ENCODE measurements around the gene PHOX2A. TPM values are rescaled to one million over a fixed set of nuclear protein-coding genes. Genes with fewer than 3 reads are reported as not detected.

Gene PHOX2A
- total and polyA plus RNA-seq, 2 donors (not counting 1 experiment from before 2014, with no cell fraction given), result not detected

DNA sequence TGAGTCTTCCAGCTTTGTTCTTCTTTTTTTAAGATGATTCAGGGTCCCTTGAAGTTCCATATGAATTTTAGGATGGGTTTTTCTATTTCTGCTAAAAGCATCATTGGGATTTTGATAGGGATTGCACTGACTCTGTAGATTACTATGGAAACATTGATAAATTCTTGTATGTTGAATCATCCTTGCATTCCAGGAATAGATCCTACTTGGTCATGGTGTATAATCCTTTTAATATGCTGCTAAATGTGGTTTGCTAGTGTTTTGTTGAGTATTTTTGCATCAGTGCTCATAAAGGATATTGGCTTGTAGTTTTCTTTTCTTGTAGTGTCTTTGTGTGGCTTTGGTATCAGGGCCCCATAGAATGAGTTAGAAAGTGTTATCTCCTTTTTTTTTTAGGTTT, 34.9 kb upstream of the PHOX2A start:
- Mint-ChIP-seq H3K4me3 (no peak overlapping the region), H3K9me3 (ENCODE audit: insufficient read depth) (no peaks in the 10 kb centered on the region), H3K27ac (no peak overlapping the region), H3K4me1 (no peaks in the 10 kb centered on the region), H3K27me3 (peaks cover 23% of the 10 kb centered on the region)
- no peaks in the 10 kb centered on the region for H3K4me1 ChIP-seq (ENCODE audit: control insufficient read depth in 2 of 2, insufficient read depth in 2 of 2, low read length in 2 of 2)
- H3K36me3 ChIP-seq (replicated peaks in 1 of 2; ENCODE audit: control extremely low read depth in 1 of 2, control insufficient read depth in 1 of 2, extremely low read depth in 1 of 2, insufficient read depth in 2 of 2, low read length in 1 of 2), result no peaks in the 10 kb centered on the region
- intact Hi-C loops (cut with micrococcal nuclease), result no loop called here
- H3K27ac ChIP-seq (ENCODE audit: low read length in 2 of 2), result no peak overlapping the region
- DNase-seq (no peak), ATAC-seq (ENCODE audit: low read depth) (no peak)
- H4K20me1 ChIP-seq (ENCODE audit: control insufficient read depth, insufficient read depth, low read length, poor library complexity, severe bottlenecking), result no peaks in the 10 kb centered on the region
- no peak overlapping the region for H3K4me2 ChIP-seq (replicated peaks; ENCODE audit: low read depth, low read length, poor library complexity, severe bottlenecking)
- H3K9me3 ChIP-seq (ENCODE audit: control extremely low read depth in 1 of 3, control insufficient read depth in 2 of 3, insufficient read depth in 1 of 3, low read length in 2 of 3), result no peaks in the 10 kb centered on the region
- CTCF ChIA-PET, result interaction anchor here (0.7 kb wide), 1 partner anchor 14 kb away, joined by 3 read pairs; no protein-coding TSS in a partner anchor
- POLR2A ChIA-PET, result no interaction called here
- no peak overlapping the region for H3K9ac ChIP-seq (ENCODE audit: low read length)
- no peak overlapping the region for H2AFZ ChIP-seq (ENCODE audit: insufficient read depth, low read depth, low read length, poor library complexity, severe bottlenecking)
- peaks cover 0 to 6% (median 3%) of the 10 kb centered on the region in 4 experiments for H3K27me3 ChIP-seq (replicated peaks in 1 of 4; ENCODE audit: control extremely low read depth in 1 of 4, control insufficient read depth in 3 of 4, insufficient read depth in 4 of 4, low read length in 3 of 4)
- H3K4me3 ChIP-seq (ENCODE audit: control extremely low read depth in 1 of 5, extremely low read depth in 1 of 5, insufficient read depth in 1 of 5, low read depth in 2 of 5, low read length in 4 of 5), result no peak overlapping the region
- H3K79me2 ChIP-seq (ENCODE audit: control insufficient read depth, insufficient read depth, low read length), result no peaks in the 10 kb centered on the region
- no peak for TF ChIP-seq EZH2 (IDR thresholded peaks at IDR 0.05; ENCODE audit: borderline replicate concordance, insufficient read depth, low read depth, low read length, poor library complexity, severe bottlenecking)
- TF ChIP-seq, protein P1, sequence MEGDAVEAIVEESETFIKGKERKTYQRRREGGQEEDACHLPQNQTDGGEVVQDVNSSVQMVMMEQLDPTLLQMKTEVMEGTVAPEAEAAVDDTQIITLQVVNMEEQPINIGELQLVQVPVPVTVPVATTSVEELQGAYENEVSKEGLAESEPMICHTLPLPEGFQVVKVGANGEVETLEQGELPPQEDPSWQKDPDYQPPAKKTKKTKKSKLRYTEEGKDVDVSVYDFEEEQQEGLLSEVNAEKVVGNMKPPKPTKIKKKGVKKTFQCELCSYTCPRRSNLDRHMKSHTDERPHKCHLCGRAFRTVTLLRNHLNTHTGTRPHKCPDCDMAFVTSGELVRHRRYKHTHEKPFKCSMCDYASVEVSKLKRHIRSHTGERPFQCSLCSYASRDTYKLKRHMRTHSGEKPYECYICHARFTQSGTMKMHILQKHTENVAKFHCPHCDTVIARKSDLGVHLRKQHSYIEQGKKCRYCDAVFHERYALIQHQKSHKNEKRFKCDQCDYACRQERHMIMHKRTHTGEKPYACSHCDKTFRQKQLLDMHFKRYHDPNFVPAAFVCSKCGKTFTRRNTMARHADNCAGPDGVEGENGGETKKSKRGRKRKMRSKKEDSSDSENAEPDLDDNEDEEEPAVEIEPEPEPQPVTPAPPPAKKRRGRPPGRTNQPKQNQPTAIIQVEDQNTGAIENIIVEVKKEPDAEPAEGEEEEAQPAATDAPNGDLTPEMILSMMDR (IDR thresholded peaks at IDR 0.05), result no peak

DNA sequence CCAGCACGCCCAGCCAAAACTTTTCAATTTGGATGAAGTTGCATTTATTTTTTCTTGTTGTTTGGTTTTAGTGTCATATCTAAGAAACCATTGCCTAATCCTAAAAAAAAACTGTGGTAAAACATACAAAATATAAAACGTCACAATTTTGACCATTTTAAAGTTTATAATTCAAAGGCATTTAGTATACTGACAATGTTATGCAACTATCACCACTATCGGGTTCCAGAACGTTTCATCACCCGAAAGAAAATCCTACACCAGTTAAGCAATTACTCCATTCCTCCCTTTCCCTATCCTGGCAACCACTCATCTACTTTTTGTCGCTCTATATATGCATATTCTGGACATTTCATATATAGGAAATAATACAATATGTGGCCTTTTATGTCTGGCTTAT, 30.5 kb upstream of the PHOX2A start:
- intact Hi-C loops (cut with micrococcal nuclease), result no loop called here

More for the DNA sequence above, 30.5 kb upstream of the PHOX2A start:
- Histone ChIP-seq H3K9me3 (ENCODE audit: control extremely low read depth in 1 of 3, control insufficient read depth in 2 of 3, insufficient read depth in 1 of 3, low read length in 2 of 3) (no peaks in the 10 kb centered on the region), H2AFZ (ENCODE audit: insufficient read depth, low read depth, low read length, poor library complexity, severe bottlenecking) (no peak overlapping the region), H3K4me1 (ENCODE audit: control insufficient read depth in 2 of 2, insufficient read depth in 2 of 2, low read length in 2 of 2) (no peaks in the 10 kb centered on the region), H3K9ac (ENCODE audit: low read length) (no peak overlapping the region), H3K4me2 (replicated peaks; ENCODE audit: low read depth, low read length, poor library complexity, severe bottlenecking) (no peak overlapping the region), H4K20me1 (ENCODE audit: control insufficient read depth, insufficient read depth, low read length, poor library complexity, severe bottlenecking) (no peaks in the 10 kb centered on the region), H3K4me3 (ENCODE audit: control extremely low read depth in 1 of 5, extremely low read depth in 1 of 5, insufficient read depth in 1 of 5, low read depth in 2 of 5, low read length in 4 of 5) (no peak overlapping the region), H3K79me2 (ENCODE audit: control insufficient read depth, insufficient read depth, low read length) (no peaks in the 10 kb centered on the region), H3K27ac (ENCODE audit: low read length in 2 of 2) (no peak overlapping the region), H3K27me3 (replicated peaks in 1 of 4; ENCODE audit: control extremely low read depth in 1 of 4, control insufficient read depth in 3 of 4, insufficient read depth in 4 of 4, low read length in 3 of 4) (no peaks in the 10 kb centered on the region), H3K36me3 (replicated peaks in 1 of 2; ENCODE audit: control extremely low read depth in 1 of 2, control insufficient read depth in 1 of 2, extremely low read depth in 1 of 2, insufficient read depth in 2 of 2, low read length in 1 of 2) (no peaks in the 10 kb centered on the region)
- DNase-seq (no peak), ATAC-seq (ENCODE audit: low read depth) (no peak)
- Mint-ChIP-seq H3K4me3 (no peak overlapping the region), H3K9me3 (ENCODE audit: insufficient read depth) (no peaks in the 10 kb centered on the region), H3K4me1 (peaks cover 2% of the 10 kb centered on the region), H3K27me3 (peaks cover 19% of the 10 kb centered on the region), H3K27ac (no peak overlapping the region)
- WGBS (ENCODE audit: insufficient coverage), result no CpG with 5 or more reads among the region's 6 CpGs
- TF ChIP-seq, protein P1 (IDR thresholded peaks at IDR 0.05), result no peak
- no peak for TF ChIP-seq EZH2 (IDR thresholded peaks at IDR 0.05; ENCODE audit: borderline replicate concordance, insufficient read depth, low read depth, low read length, poor library complexity, severe bottlenecking)
- ChIA-PET POLR2A (no interaction called here), CTCF (no interaction called here)
